Liver (tissue), 9 donors: Measurements from ENCODE around the gene RBMS2. TPM values are rescaled to one million over a fixed set of nuclear protein-coding genes. Genes with fewer than 3 reads are reported as not detected.

Experiments
- DNase-seq: peaks from one replicate; pipeline ENCODE4 v3.0.0-alpha.2; 2017; ENCODE audit warnings: low spot score
- H3K27ac ChIP-seq, 2 donors: one replicate each; pipeline ENCODE4 v1.7.0; 2013; ENCODE audit warnings: inconsistent platforms in 2 of 2, low read length in 2 of 2, control low read depth in 1 of 2, low read depth in 1 of 2, mild to moderate bottlenecking in 1 of 2
- H3K27me3 ChIP-seq, 4 donors: one replicate each; pipeline versions ENCODE4 v1.6.1 to v1.7.0; 2013; ENCODE audit warnings: low read length in 3 of 4, inconsistent platforms in 1 of 4, mild to moderate bottlenecking in 1 of 4, moderate library complexity in 1 of 4; ENCODE audit not compliant: control insufficient read depth in 4 of 4, insufficient read depth in 4 of 4
- H3K36me3 ChIP-seq, 4 donors: one replicate each; pipeline versions ENCODE4 v1.6.1 to v1.7.0; 2013; ENCODE audit warnings: low read length in 3 of 4, mild to moderate bottlenecking in 3 of 4, low read depth in 1 of 4, moderate library complexity in 1 of 4; ENCODE audit not compliant: control insufficient read depth in 4 of 4, insufficient read depth in 3 of 4
- H3K4me1 ChIP-seq, 4 donors: one replicate each; pipeline versions ENCODE4 v1.6.1 to v1.7.0; 2013; ENCODE audit warnings: low read length in 3 of 4, mild to moderate bottlenecking in 3 of 4, moderate library complexity in 1 of 4; ENCODE audit not compliant: control insufficient read depth in 4 of 4, insufficient read depth in 4 of 4
- H3K4me3 ChIP-seq, 3 donors: one replicate each; pipeline versions ENCODE4 v1.6.1 to v1.7.0; 2013; ENCODE audit warnings: low read length in 3 of 3, control low read depth in 1 of 3, low read depth in 1 of 3, mild to moderate bottlenecking in 1 of 3
- H3K9ac ChIP-seq, 2 donors: one replicate each; pipeline ENCODE4 v1.7.0; 2013; ENCODE audit warnings: low read length in 2 of 2, mild to moderate bottlenecking in 2 of 2, moderate library complexity in 2 of 2, control low read depth in 1 of 2, low read depth in 1 of 2
- H3K9me3 ChIP-seq, 4 donors: one replicate each; pipeline versions ENCODE4 v1.6.1 to v1.7.0; 2013; ENCODE audit warnings: low read length in 3 of 4; ENCODE audit not compliant: control insufficient read depth in 4 of 4
- EGR1 ChIP-seq, 2 donors: IDR thresholded peaks; 2 replicates each; pipeline ENCODE4 v1.6.1; 2016 to 2018; ENCODE audit warnings: antibody characterized with exemption in 2 of 2, low read depth in 2 of 2
- FOXA1 ChIP-seq: IDR thresholded peaks from 2 replicates; pipeline ENCODE4 v1.6.1; 2016; ENCODE audit warnings: antibody characterized with exemption
- FOXA2 ChIP-seq: IDR thresholded peaks from 2 replicates; pipeline ENCODE4 v1.6.1; 2016; ENCODE audit warnings: antibody characterized with exemption
- GABPA ChIP-seq, 2 donors: IDR thresholded peaks in 1 of 2; conservative IDR thresholded peaks in 1 of 2; 2 replicates each; pipeline ENCODE4 v1.6.1; 2016; ENCODE audit warnings: antibody characterized with exemption in 2 of 2, mild to moderate bottlenecking in 1 of 2, moderate library complexity in 1 of 2
- HNF4A ChIP-seq, 2 donors: conservative IDR thresholded peaks; 2 replicates each; pipeline ENCODE4 v1.6.1; 2016; ENCODE audit warnings: antibody characterized with exemption in 2 of 2, mild to moderate bottlenecking in 2 of 2
- HNF4G ChIP-seq: IDR thresholded peaks from 2 replicates; pipeline ENCODE4 v1.6.1; 2016; ENCODE audit warnings: antibody characterized with exemption
- JUND ChIP-seq, 2 donors: IDR thresholded peaks; 2 replicates each; pipeline ENCODE4 v1.6.1; 2016; ENCODE audit warnings: antibody characterized with exemption in 2 of 2
- NR2F2 ChIP-seq: IDR thresholded peaks from 2 replicates; pipeline ENCODE4 v1.6.1; 2016; ENCODE audit warnings: antibody characterized with exemption
- RAD21 ChIP-seq, 2 donors: IDR thresholded peaks; 2 replicates each; pipeline ENCODE4 v1.6.1; 2016; ENCODE audit warnings: antibody characterized with exemption in 2 of 2, mild to moderate bottlenecking in 2 of 2
- SP1 ChIP-seq: IDR thresholded peaks from 2 replicates; pipeline ENCODE4 v1.6.1; 2018; ENCODE audit warnings: antibody characterized with exemption, mild to moderate bottlenecking
- TAF1 ChIP-seq: conservative IDR thresholded peaks from 2 replicates; pipeline ENCODE4 v1.6.1; 2016; ENCODE audit warnings: antibody characterized with exemption, mild to moderate bottlenecking
- YY1 ChIP-seq: IDR thresholded peaks from 2 replicates; pipeline ENCODE4 v1.6.1; 2016; ENCODE audit warnings: antibody characterized with exemption, mild to moderate bottlenecking
- ZBTB33 ChIP-seq: IDR thresholded peaks from 2 replicates; pipeline ENCODE4 v1.6.1; 2016; ENCODE audit warnings: antibody characterized with exemption
- WGBS: extraction: QIAGEN DNeasy Blood & Tissue Kit; methylation state at CpG from one replicate; pipeline ENCODE4 v1.1.7; 2013; 5-methylcytosine and 5-hydroxymethylcytosine counted together
- polyA plus RNA-seq, 2 donors: library from polyadenylated mRNA; stranded (reverse) in 1 of 2; unstranded in 1 of 2; fragments of 200-250 nt in 1 of 2; fragments of >200 nt in 1 of 2; fragmentation: Nextera tagmentation in 1 of 2; extraction: Ambion mirVana in 1 of 2; gene quantifications; one replicate each; pipeline versions ENCODE4 v1.2.1 to v1.2.3, GENCODE V29; 2013 to 2015
- total RNA-seq, 2 donors: library from RNA; depleted of rRNA; stranded (reverse); fragments of >200 nt; gene quantifications; one replicate each; pipeline ENCODE4 v1.2.3, GENCODE V29; 2014
- TF ChIP-seq, protein P1 (sequence below): IDR thresholded peaks from 2 replicates; pipeline ENCODE4 v1.6.1; 2016; ENCODE audit warnings: antibody characterized with exemption
- TF ChIP-seq, protein P2 (sequence below): IDR thresholded peaks from 2 replicates; pipeline ENCODE4 v1.6.1; 2016; ENCODE audit warnings: antibody characterized with exemption, mild to moderate bottlenecking
- TF ChIP-seq, protein P3 (sequence below): IDR thresholded peaks from 2 replicates; pipeline ENCODE4 v1.6.1; 2016; ENCODE audit warnings: antibody characterized with exemption
- donor health status: healthy.
- donor health status: healthy.
- donor health status: healthy.
- donor health status: healthy.
- donor health status: healthy.

Gene RBMS2
- total and polyA plus RNA-seq, 4 donors, result 1.2 to 3.8 (median 1.8) TPM

- peak overlapping the region in 2 of 3 donors; percentile 23 to 49 for H3K4me3 ChIP-seq
- peak overlapping the region; percentile 50 to 72 for H3K9ac ChIP-seq
- peak overlapping the region; percentile 59 to 68 for H3K27ac ChIP-seq
- no peaks in the 10 kb centered on the region for H3K27me3 ChIP-seq
- peaks cover 0 to 3% (median 0%) of the 10 kb centered on the region in 4 donors for H3K4me1 ChIP-seq
- no peaks in the 10 kb centered on the region for H3K36me3 ChIP-seq
- TF ChIP-seq GABPA (IDR thresholded peaks at IDR 0.05 in 1 of 2, conservative IDR thresholded peaks at IDR 0.05 in 1 of 2) (no peak), SP1 (no peak), HNF4G (no peak), YY1 (no peak), ZBTB33 (no peak), JUND (IDR thresholded peaks at IDR 0.05) (no peak)
- H3K9me3 ChIP-seq, result no peaks in the 10 kb centered on the region
- DNase-seq, result no peak
- 57% methylated on average over 4 of the region's 4 CpGs for WGBS
Observed at GRCh38 chr12:56522411-56523193, 982 bp downstream of the RBMS2 start.

DNA sequence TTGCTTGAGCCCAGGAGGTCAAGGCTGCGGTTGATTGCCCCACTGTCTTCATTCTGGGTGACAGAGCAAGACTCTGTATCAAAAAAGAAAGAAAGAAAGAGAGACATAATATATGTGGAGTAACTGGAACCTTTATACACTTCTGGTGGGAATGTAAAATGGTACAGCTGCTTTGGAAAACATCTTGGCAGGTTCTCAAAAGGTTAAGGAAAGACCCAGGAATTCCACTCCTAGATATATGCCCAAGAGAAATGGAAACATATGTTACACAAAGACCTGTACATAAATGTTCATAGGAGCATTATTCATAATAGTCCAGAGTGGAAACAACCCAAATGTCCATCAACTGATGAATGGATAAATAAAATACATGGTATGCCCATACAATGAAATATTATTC is 7.2 kb downstream of the RBMS2 start:
- Histone ChIP-seq H3K27me3 (no peaks in the 10 kb centered on the region), H3K9me3 (no peaks in the 10 kb centered on the region), H3K27ac (no peak overlapping the region), H3K4me3 (no peak overlapping the region), H3K9ac (no peak overlapping the region), H3K4me1 (no peaks in the 10 kb centered on the region), H3K36me3 (no peaks in the 10 kb centered on the region)
- WGBS, result 95% methylated on average over 1 of the region's 1 CpG
- no peak for DNase-seq
- TF ChIP-seq FOXA2, result no peak
- TF ChIP-seq YY1, result no peak

DNA sequence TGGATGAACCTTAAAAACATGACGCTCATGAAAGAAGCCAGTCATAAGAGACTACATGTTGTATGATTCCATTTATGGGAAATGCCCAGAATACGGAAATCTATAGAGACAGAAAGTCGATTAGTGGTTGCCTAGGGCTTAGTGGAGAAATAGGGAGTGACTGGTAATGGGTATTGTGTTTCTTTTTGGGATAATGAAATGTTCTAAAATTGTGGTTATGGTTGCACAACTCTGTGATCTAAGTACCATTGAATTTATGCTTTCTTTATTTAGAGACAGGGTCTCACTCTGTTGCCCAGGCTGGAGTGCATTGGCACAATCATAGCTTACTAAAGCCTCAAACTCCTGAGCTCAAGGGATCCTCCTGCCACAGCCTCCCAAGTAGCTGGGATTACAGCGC is 8.0 kb downstream of the RBMS2 start:
- Histone ChIP-seq H3K4me3 (no peak overlapping the region), H3K9ac (no peak overlapping the region), H3K36me3 (no peaks in the 10 kb centered on the region), H3K27ac (no peak overlapping the region), H3K4me1 (no peaks in the 10 kb centered on the region), H3K9me3 (no peaks in the 10 kb centered on the region), H3K27me3 (no peaks in the 10 kb centered on the region)
- no peak for DNase-seq
- 93% methylated on average over 4 of the region's 4 CpGs for WGBS
- TF ChIP-seq YY1, result no peak
- no peak for TF ChIP-seq TAF1
- TF ChIP-seq GABPA (IDR thresholded peaks at IDR 0.05 in 1 of 2, conservative IDR thresholded peaks at IDR 0.05 in 1 of 2), result no peak

DNA sequence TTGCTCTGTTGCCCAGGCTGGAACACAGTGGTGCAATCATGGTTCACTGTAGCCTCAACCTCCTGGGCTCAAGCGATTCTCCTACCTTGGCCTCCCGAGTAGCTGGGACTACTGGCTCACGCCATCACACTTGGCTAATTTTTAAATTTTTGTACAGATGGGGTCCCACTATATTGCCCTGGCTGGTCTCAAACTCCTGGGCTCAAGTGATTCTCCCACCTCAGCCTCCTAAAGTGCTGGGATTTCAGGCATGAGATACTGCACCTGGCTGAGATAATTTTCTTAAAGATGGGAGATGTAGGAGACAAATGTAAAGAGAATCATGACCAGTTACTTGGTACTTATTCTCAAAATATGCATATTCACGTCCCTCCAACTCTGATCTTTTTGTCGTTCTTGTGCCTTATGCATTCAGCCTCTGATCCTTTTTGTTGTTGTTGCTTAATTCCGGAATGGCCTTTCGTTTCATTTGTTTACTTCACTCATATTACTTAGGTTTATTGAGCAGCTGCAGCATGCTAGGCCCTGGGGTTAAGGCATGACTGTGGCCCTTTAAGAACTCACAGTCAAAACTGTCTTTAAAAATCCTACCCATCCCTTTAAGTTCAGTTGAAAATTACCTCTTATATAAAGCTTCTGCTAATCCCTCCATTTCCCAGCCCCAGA is 8.9 kb downstream of the RBMS2 start:
- no peaks in the 10 kb centered on the region for H3K4me1 ChIP-seq
- no peaks in the 10 kb centered on the region for H3K27me3 ChIP-seq
- H3K36me3 ChIP-seq, result no peaks in the 10 kb centered on the region
- no peak overlapping the region for H3K27ac ChIP-seq
- WGBS, result 84% methylated on average over 7 of the region's 7 CpGs
- H3K9ac ChIP-seq, result no peak overlapping the region
- no peak for DNase-seq
- no peak overlapping the region for H3K4me3 ChIP-seq
- H3K9me3 ChIP-seq, result no peaks in the 10 kb centered on the region
- no peak for TF ChIP-seq NR2F2
- TF ChIP-seq, protein P1, sequence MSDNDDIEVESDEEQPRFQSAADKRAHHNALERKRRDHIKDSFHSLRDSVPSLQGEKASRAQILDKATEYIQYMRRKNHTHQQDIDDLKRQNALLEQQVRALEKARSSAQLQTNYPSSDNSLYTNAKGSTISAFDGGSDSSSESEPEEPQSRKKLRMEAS, result no peak
- no peak for TF ChIP-seq FOXA1
- no peak for TF ChIP-seq HNF4A (conservative IDR thresholded peaks at IDR 0.05)
- TF ChIP-seq, protein P2, sequence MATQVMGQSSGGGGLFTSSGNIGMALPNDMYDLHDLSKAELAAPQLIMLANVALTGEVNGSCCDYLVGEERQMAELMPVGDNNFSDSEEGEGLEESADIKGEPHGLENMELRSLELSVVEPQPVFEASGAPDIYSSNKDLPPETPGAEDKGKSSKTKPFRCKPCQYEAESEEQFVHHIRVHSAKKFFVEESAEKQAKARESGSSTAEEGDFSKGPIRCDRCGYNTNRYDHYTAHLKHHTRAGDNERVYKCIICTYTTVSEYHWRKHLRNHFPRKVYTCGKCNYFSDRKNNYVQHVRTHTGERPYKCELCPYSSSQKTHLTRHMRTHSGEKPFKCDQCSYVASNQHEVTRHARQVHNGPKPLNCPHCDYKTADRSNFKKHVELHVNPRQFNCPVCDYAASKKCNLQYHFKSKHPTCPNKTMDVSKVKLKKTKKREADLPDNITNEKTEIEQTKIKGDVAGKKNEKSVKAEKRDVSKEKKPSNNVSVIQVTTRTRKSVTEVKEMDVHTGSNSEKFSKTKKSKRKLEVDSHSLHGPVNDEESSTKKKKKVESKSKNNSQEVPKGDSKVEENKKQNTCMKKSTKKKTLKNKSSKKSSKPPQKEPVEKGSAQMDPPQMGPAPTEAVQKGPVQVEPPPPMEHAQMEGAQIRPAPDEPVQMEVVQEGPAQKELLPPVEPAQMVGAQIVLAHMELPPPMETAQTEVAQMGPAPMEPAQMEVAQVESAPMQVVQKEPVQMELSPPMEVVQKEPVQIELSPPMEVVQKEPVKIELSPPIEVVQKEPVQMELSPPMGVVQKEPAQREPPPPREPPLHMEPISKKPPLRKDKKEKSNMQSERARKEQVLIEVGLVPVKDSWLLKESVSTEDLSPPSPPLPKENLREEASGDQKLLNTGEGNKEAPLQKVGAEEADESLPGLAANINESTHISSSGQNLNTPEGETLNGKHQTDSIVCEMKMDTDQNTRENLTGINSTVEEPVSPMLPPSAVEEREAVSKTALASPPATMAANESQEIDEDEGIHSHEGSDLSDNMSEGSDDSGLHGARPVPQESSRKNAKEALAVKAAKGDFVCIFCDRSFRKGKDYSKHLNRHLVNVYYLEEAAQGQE, result no peak
- TF ChIP-seq, protein P3, sequence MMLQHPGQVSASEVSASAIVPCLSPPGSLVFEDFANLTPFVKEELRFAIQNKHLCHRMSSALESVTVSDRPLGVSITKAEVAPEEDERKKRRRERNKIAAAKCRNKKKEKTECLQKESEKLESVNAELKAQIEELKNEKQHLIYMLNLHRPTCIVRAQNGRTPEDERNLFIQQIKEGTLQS, result no peak
- TF ChIP-seq GABPA (IDR thresholded peaks at IDR 0.05 in 1 of 2, conservative IDR thresholded peaks at IDR 0.05 in 1 of 2), result no peak
- no peak for TF ChIP-seq RAD21 (IDR thresholded peaks at IDR 0.05)
- no peak for TF ChIP-seq EGR1 (IDR thresholded peaks at IDR 0.05; ENCODE audit: low read depth in 2 of 2)
- no peak for TF ChIP-seq YY1
- TF ChIP-seq SP1, result no peak
- TF ChIP-seq FOXA2, result no peak
